T-helper 9 cell (primary cell): ENCODE results near the gene AXIN1.

Experiments used
- DNase-seq: peaks from one replicate; pipeline ENCODE4 v3.0.0-alpha.2; 2020

Gene AXIN1

DNA sequence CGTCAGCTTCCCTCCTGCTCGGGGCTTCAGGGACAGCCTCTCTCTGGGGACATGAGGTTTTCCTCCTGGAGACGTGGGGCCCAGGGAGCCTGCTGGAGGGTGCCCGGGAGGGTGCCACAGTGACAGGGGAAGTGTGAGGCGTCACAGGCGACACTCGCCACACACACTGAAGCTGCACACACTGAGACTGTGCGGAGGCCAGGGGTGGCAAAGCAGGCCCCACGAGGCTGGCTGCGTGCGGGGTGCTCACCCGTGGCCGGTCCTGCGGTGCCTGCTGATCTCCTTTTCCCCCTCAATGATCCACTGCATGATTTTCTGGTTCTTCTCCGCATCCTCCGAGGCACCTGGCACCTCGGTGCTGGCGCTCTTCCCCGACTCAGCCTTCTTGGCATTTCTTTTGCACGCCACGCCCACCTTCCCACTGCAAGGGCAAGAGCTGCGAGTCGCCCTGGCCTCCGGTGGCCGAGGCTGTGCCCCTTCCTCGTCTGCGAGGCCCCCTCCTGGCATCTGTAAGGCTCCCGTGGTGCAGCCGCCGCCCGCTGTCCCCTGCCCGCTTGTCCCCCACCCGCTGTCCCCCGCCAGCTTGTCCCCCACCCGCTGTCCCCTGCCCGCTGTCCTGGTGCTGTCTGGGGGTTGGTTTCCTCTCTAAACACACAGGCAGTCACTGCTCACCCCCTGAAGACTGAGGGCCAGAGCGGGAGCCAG lies 55.6 kb downstream of the AXIN1 start:
- no peak for DNase-seq

DNA sequence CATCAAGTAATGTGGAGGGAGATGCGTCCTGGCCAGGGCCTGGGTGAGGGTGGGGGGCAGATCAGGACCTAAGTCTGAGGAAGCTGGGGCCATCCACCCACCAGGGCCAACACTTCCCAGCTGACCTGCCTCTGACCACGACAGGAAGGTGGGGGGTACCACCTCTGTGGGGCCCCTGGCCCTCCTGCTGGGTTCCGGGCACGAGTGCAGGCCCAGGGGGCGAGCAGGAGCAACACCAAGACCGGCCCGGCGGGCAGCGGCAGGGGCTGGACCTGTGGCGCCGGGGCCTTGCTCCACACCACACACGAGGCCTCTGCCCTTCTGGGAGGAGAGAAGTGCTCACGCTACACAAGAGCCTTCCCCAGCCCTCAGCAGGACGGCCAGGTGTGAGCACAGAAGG lies 56.2 kb downstream of the AXIN1 start:
- DNase-seq, result no peak

DNA sequence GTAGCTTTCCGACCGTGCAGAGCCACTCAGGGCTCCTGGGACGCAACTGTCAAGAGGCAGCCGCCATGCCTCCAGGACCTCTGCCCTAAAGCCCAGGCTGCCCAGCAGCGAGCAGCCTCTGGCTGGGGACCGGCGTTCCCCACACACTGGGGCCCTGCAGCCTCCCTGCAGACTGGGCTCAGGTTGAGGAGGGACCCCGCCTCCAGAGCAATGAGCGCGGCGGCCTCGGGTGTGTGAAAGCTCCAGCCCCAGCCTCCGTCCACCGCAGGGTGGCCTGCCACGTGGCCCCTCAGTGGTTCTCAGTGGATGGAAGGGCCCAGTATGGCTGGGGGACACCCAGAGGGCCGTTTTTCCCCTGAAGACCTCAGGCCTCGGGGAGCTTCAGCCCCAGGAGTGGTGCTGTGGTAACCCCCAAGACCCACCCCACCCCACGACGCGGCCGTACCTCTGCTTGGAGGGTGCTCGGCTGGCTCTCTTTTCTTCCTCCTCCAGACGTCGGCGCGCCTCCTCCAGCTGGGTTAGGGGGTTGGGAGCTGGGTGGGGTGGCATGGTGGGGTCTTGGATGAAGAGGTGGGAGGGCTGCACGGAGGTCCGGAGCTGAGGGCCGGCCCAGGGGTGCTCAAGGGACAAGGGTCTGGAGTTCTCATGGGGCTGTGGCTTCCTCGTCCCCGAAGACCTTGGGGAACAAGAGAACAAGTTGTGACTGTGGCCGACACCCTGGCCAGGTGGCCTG lies 59.3 kb downstream of the AXIN1 start:
- DNase-seq, result no peak

DNA sequence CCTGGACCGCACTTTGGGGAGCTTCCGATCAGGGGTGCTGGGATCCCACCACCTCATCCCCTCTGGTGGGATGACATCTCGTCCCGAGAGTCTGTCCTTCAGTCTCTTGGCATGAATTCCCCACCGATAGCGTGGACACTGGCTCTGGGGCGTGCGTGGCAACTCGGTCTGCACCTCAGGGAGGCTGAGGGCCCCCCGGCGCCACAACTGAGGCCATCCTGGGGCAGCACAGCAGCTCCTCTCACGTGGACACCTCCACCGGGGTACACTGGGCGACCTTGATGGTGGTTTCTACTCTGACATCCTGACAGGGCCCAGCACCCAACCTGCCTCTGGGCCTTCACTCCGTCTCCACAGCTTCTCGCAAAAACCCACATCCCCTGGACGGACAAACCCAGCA lies 61.0 kb downstream of the AXIN1 start:
- DNase-seq, result no peak

DNA sequence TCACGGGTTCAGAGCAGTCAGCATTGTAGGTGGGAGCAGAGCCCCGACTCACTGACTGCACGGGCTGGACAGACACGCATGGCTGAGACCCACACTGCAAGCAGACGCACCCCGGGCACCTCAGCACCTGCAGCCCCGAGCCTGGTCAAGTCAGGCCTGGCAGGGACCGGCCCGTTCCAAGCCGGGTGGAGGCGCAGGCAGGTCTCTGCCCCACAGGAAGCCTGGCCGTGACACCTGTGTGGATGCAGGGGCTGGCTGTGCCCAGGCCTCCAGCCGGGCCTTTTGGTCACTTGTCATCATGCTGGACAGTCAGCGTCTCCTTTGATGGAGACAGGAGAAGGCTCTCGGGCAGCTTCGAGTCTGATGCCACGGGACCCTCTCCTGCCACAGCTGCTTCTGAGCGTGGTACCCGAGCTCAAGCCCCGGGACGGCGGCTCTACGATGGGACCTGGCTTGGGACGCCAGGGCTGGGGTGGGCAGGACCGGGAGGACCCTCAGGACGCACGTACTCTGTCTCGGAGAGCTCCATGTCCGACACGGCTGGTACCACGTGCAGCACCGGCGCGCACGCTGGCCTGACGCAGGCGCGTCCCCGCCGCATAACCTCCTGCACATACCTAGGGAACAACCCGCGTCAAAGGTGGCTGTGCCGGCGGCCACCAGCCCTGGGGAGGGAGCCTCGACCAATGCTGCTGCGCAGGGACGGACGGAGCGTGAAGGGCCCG lies 61.7 kb downstream of the AXIN1 start:
- no peak for DNase-seq

DNA sequence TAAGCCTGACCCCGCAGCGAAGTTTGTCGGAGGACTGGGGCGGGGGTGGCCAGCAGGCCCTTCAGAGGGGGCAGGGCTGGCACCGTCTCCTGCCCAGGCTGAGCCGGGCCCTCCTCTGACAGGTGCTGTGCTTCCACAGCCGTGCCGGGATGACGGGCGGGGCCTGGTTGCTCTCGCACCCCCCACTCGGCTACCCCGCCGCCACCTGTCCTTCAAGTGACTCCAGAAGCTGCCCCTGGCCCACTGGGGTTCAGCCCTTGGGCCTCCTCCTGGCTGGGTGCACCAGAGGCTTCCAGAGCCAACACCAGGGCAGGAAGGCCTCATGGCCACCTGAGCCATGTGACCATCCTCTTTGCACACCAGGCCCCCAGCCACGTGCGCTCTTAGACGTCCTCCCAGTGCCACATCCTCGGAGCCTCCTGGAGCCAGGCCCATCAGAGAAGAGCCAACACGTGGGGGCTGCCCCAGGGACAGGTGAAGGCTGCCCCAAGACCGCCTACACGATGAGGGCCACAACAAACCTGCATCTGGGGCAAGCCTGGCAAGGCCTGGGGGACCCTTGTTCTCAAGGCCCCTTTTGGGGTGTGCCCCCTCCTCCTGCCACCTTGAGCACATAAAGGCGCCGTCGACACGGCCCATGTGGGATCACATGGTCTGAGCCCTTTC lies 62.4 kb downstream of the AXIN1 start:
- no peak for DNase-seq

DNA sequence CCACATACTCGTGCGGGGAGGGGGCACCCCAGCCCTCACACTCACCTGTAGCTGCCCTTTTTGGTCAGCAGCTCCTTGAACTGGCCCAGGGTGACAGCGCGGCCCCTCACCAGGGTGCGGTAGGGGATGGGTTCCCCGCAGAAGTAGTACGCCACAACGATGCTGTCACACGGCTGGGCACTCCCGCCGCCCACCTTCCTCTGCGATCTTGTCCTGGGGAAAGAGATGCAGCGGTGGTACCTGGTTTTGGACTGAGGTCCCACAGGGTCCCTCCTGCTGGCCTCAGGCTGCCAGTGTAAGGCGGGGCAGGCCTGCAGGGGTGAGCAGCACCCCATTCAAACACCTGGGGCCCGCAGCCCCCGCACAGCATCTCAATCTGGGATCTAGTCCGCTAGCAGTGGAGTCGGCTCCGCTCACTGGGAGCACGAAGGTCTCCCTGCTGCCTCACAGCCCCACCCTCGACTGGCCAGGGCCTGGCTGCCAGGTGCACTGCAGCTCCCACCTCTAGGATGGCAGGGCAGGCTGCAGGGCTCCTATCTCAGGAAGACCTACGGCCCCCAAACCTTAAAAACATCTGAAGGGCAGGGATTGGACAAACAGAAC lies 63.0 kb downstream of the AXIN1 start:
- DNase-seq, result no peak

DNA sequence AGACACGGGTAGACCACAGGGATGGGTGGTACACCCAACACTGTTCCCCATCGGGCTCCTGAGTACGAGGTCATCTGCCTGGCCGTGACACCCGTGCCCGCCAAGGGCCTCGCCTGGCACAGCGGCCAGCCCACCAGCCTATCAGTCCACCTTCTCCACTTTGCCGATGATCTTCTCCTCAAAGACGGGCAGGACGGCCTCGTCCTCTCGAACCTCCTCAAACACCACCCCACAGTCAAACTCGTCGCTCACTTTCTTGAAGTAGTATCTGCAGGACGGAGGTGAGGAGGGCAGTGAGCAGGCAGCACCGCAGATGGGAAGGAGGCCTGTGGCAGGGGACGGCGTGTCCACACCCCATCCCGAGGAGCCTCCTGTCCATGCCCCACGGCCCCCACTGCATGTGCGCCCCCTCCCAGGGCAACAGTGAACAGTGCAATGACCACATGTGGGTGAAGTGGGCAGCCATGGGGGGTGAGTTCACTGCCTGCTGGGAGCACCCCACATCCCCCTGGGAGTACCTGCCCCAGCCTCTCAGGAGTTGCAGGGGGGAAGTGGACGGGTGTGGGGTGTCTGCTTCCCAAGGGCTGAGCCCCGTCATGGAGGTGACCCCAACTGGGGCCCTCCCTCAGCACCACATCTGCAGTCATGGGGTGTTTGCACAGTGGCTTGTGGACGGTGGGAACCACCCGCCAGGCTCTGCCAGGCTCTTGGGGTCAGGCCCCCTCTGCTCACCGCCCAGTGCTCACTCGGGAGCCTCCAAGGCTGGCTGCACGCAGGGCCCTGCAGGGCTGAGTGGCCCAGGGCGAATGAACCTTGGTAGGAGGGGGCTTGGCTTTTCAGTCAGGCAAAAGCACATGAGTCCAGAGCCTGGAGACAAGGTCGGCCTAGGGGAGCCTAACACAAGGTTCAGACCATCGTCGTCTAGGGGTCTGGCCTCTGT lies 64.3 kb downstream of the AXIN1 start:
- DNase-seq, result no peak

DNA sequence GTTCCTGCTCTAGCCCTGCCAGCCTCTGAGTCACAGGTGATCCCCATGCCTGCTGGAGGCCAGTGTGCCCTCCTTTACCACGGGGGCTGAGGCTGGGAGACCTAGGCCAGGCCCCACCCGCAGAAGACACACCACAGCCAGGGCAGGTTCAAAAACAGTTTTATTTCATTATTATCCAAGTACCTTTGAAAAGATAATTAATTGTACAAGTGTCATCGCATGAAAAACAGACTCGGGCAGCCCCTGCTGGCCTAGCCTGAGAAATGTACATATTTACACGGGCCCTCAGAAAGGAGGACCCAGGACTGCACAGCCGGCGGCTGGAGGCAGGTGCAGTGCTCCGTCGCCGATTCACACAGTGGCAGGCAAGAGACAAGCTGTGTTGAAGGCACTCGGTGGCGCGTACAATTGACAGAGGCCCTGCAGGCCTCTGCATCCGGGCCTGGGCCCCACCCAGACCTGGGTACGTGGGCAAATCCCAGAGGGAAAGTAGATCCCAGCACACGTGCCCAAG lies 65.2 kb downstream of the AXIN1 start:
- DNase-seq, result no peak

DNA sequence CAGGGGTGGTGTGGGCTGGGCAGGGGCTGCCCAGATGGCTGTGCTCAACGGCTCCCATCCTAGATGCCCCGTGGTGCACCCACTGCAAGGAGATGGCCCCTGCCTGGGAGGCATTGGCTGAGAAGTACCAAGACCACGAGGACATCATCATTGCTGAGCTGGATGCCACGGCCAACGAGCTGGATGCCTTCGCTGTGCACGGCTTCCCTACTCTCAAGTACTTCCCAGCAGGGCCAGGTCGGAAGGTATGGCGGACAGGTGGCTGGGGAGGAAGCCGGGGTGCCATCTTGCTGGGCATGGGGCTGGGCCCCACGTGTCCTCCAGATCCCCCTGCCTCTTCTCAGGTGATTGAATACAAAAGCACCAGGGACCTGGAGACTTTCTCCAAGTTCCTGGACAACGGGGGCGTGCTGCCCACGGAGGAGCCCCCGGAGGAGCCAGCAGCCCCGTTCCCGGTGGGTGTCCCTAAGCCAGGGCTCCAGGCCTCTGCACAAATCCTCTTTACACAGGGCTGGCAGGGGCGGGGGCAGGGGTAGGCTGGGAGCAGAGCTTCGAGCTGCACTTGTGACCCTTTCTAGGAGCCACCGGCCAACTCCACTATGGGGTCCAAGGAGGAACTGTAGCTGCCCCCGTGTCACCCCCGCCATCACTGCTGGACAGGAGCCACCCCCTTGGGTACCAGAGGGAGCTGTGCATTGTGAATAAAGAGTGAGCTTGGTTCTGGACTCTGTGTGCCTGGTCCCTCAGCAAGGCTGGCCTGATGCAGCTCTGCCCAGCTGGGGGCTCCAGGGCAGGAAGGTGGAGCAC lies 65.8 kb downstream of the AXIN1 start:
- no peak for DNase-seq

DNA sequence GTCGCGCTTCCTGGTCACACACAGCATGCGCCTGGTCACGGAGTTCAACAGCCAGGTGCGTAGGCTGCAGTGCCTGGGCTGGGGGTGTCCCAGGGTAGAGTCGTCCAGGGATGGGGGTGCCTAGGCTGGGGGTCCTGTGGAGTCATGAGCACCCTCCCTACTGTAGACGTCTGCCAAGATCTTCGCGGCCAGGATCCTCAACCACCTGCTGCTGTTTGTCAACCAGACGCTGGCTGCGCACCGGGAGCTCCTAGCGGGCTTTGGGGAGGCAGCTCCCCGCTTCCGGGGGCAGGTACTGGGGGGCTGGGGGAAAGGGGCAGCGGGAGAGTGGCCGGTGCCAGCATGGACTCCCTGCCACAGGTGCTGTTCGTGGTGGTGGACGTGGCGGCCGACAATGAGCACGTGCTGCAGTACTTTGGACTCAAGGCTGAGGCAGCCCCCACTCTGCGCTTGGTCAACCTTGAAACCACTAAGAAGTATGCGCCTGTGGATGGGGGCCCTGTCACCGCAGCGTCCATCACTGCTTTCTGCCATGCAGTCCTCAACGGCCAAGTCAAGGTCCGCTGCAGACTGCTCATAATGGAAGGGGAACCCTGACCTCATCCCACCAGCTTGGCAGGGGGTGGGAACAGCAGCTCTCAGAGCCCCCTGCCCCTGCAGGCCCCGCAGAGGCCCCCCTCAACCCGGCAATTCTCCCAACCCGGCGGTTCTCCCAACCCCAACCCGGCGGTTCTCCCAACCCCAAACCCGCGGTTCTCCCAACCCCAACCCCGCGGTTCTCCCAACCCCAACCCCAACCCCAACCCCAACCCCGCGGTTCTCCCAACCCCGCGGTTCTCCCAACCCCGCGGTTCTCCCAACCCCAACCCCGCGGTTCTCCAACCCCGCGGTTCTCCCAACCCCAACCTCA lies 67.1 kb downstream of the AXIN1 start:
- DNase-seq, result no peak

DNA sequence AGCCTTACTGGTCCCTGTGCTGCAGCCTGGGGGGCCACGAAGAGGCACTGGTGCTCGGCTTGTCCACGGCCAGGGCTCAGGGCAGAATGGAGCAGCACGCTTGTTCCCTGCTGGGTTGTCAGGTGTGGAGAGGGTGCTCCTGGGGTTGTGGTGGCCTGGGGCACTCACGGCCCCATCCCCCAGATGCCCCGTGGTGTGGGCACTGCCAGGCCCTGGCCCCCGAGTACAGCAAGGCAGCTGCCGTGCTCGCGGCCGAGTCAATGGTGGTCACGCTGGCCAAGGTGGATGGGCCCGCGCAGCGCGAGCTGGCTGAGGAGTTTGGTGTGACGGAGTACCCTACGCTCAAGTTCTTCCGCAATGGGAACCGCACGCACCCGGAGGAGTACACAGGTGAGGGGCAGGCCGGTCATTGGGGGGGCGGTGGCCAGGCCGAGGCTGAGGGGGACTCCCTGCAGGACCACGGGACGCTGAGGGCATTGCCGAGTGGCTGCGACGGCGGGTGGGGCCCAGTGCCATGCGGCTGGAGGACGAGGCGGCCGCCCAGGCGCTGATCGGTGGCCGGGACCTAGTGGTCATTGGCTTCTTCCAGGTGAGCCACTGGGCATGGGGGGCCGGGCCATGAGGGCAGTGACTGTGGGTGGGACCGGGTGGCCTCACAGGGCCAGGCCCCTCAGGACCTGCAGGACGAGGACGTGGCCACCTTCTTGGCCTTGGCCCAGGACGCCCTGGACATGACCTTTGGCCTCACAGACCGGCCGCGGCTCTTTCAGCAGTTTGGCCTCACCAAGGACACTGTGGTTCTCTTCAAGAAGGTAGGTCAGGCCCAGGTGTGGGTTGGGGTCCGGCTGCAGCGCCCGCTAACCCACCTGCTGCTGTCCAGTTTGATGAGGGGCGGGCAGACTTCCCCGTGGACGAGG lies 68.1 kb downstream of the AXIN1 start:
- DNase-seq, result no peak

DNA sequence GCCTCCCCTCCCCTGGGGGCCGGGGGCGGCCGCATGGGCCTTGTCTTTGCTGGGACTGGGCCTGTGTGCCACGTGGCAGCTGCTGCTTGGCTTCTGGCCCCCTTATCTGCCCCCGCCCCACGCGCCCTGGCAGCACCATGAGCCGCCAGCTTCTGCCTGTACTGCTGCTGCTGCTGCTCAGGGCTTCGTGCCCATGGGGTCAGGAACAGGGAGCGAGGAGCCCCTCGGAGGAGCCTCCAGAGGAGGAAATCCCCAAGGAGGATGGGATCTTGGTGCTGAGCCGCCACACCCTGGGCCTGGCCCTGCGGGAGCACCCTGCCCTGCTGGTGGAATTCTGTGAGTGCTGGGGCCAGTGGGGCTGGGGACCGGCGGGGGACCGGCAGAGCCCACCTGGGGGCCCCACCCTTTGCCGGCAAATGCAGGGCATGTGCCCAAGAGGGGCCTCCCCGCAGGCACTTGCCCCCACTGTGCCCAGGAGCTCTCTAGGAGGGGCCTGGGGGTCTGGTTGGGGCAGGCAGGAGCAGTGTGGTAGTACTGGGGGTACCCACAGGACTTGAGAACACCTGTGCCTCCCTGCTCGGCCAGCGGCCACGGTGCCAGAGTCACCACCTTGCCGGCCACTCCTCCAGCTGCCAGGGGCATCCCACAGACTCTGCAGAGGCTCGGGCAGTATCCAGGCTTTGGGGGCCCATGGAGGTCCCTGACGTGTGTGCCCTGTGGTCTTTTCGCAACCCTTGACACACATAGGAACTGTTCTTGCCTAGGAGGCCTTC lies 69.3 kb downstream of the AXIN1 start, which contains the start of gene PDIA2:
TSS of gene PDIA2 (plus strand) at position 132 of the 773 bp plus-strand sequence. CDS start at position 138, 6 bp downstream.
- no peak for DNase-seq

DNA sequence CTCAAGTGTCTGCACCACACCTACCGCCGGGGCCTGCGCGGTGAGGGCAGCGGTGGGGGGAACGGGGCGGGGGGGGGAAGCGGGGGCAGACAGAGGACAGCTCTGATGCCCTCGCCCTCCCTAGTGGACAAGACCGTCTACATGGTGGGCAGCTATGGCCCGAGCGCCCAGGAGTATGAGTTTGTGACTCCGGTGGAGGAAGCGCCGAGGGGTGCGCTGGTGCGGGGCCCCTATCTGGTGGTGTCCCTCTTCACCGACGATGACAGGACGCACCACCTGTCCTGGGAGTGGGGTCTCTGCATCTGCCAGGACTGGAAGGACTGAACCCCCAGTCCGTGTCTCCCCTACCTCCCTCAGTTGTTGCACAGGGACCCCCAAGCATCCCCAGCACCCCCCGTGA lies 70.0 kb downstream of the AXIN1 start:
- no peak for DNase-seq

DNA sequence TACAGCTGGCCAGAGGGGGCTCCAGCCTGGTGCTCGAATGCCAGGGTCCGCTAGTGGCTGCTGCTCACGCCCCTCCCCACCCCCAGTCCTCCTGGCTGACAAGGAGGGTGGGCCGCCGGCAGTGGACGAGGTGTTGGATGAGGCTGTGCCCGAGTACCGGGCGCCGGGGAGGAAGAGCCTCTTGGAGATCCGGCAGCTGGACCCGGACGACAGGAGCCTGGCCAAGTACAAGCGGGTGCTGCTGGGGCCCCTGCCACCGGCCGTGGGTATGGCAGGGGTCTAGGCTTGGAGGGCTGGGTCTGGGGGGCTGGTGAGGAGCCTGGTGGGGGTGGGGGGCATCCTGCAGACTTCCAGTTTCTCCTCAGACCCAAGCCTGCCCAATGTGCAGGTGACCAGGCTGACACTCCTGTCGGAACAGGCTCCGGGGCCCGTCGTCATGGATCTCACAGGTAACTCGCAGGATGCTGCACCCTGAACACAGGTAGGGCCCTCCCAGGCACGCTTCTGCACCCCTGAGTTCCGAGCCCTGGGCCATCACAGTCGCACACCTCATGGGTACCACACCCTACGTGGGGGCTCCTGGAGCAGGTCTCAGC lies 70.8 kb downstream of the AXIN1 start:
- DNase-seq, result no peak

DNA sequence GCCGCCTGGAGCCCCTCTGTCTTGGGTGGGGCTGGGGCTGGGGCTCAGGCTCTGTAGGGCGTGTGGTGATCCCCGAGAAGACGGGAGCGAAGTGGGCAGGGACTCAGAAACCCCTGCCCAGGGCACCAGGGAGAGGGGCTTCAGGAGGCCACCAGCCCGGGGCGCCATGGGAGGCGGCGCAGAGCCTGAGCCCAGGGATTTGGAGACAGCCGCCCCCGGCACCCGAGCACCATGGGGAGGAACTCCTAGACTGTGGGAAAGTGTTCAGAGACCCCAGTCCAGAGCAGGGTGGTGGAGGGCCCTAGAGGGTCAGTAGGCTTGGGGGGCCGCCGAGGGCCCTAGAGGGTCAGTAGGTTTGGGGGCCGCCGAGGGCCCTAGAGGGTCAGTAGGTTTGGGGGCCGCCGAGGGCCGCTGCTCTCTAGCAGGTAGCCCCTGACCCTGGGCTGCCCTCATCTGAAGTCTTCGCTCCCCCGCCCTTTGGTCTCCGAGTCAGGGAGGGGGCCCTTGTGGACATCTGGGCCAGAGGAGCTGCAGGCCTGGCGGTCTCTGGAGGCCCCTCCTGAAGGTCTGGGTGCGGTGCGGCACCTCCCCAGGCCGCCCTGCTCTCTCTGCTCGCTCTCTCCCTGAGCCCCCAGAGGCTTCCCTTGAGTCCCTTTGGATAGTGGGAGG lies 71.4 kb downstream of the AXIN1 start:
- DNase-seq, result no peak
